ENCODE results near the gene TANK. TPM values are rescaled to one million over a fixed set of nuclear protein-coding genes. Genes with fewer than 3 reads are reported as not detected.
"Not testable (repeated sequence)": the region's sequence is repeated elsewhere in the genome, so short reads cannot be mapped to it uniquely, and the experiment has no call there.

The TANK gene
- total RNA-seq, 6 donors from 2014 or later: 41.9 to 214 (median 75.0) TPM

DNA sequence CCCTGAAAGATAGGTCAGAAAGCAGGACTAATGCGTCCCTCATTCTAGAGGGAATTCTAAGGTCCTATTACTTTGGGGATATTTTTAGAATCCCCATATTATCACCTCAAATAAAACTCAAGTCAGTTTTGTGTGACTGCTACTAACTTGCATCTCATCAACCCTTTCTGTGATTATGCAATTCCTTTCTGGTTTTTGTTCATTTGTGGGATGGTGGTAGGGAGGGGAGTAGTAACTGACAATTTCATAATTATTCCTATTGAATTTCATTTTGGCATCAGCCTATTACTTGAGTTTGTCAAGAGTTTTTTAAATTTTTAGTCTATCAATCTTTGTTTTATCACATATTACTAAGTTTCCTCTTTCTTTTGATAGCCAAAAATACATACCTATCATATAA is 28.4 kb upstream of the TANK start:
- Histone ChIP-seq H3K27me3 (no peaks in the 10 kb centered on the region), H3K27ac (no peak overlapping the region), H3K9me3 (no peaks in the 10 kb centered on the region), H3K4me1 (peaks cover 12 to 33% (median 27%) of the 10 kb centered on the region in 4 donors), H3K36me3 (no peaks in the 10 kb centered on the region), H3K4me3 (no peak overlapping the region)
- WGBS, 2 donors: 78 to 94% methylated on average over 1 of the region's 1 CpG
- ATAC-seq (ENCODE audit: low FRiP score in 2 of 2) (no peak), DNase-seq (no peak)
- TF ChIP-seq POLR2AphosphoS5 (IDR thresholded peaks at IDR 0.05) (no peak), POLR2A (IDR thresholded peaks at IDR 0.05) (no peak), EP300 (IDR thresholded peaks at IDR 0.05) (no peak)
- TF ChIP-seq, protein P1, sequence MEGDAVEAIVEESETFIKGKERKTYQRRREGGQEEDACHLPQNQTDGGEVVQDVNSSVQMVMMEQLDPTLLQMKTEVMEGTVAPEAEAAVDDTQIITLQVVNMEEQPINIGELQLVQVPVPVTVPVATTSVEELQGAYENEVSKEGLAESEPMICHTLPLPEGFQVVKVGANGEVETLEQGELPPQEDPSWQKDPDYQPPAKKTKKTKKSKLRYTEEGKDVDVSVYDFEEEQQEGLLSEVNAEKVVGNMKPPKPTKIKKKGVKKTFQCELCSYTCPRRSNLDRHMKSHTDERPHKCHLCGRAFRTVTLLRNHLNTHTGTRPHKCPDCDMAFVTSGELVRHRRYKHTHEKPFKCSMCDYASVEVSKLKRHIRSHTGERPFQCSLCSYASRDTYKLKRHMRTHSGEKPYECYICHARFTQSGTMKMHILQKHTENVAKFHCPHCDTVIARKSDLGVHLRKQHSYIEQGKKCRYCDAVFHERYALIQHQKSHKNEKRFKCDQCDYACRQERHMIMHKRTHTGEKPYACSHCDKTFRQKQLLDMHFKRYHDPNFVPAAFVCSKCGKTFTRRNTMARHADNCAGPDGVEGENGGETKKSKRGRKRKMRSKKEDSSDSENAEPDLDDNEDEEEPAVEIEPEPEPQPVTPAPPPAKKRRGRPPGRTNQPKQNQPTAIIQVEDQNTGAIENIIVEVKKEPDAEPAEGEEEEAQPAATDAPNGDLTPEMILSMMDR (IDR thresholded peaks at IDR 0.05): no peak

DNA sequence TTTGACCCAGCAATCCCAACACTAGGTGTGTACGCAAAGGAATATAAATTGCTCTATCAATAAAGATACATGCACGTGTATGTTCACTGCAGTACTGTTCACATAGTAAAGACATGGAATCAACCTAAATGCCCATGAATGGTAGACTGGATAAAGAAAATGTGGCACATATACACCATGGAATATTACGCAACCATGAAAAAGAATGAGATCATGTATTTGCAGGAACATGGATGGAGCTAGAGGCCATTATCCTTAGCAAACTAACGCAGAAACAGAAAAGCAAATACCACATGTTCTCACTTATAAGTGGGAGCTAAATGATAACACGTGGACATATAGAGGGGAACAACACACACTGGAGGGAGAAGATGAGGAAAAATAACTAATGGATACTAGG is 27.8 kb upstream of the TANK start:
- 93 to 95% methylated on average over 5 of the region's 5 CpGs for WGBS, 2 donors
- not testable (repeated sequence) for ATAC-seq (ENCODE audit: low FRiP score in 2 of 2)

DNA sequence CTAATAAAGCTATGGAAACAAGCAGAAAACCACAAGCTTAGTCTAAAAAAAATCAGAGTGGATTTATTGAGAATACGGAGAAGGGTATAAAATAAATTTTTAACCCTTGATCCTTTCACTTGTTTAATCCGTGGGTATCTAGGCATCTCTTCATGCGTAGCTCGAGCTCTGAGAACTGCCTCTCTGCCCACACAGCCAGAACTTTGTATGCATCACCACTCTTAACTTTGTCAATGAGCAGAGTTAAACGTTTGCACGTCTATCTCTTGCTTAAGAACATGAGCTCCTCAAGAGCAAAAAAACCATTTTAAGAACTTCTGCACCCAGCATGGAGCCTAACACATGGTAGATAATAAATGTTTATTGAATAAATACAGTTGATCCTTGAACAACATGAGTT is 26.9 kb upstream of the TANK start:
- no peak for ATAC-seq (ENCODE audit: low FRiP score in 2 of 2)
- no peak for DNase-seq
- no peaks in the 10 kb centered on the region for H3K27me3 ChIP-seq
- no peaks in the 10 kb centered on the region for H3K9me3 ChIP-seq
- H3K4me1 ChIP-seq: peaks cover 19 to 43% (median 34%) of the 10 kb centered on the region in 4 donors
- no peaks in the 10 kb centered on the region for H3K36me3 ChIP-seq
- H3K27ac ChIP-seq: no peak overlapping the region
- TF ChIP-seq, protein P1 (IDR thresholded peaks at IDR 0.05): no peak
- TF ChIP-seq POLR2A (IDR thresholded peaks at IDR 0.05) (no peak), EP300 (IDR thresholded peaks at IDR 0.05) (no peak), POLR2AphosphoS5 (IDR thresholded peaks at IDR 0.05) (no peak)
- WGBS, 2 donors: 85 to 86% methylated on average over 6 of the region's 6 CpGs
- no peak overlapping the region for H3K4me3 ChIP-seq

More for the DNA sequence above, 27.8 kb upstream of the TANK start:
- not testable (repeated sequence) for DNase-seq, H3K9me3 ChIP-seq, H3K36me3 ChIP-seq, H3K27me3 ChIP-seq, H3K27ac ChIP-seq, H3K4me3 ChIP-seq
- peaks cover 13 to 33% (median 30%) of the 10 kb centered on the region in 4 donors for H3K4me1 ChIP-seq

DNA sequence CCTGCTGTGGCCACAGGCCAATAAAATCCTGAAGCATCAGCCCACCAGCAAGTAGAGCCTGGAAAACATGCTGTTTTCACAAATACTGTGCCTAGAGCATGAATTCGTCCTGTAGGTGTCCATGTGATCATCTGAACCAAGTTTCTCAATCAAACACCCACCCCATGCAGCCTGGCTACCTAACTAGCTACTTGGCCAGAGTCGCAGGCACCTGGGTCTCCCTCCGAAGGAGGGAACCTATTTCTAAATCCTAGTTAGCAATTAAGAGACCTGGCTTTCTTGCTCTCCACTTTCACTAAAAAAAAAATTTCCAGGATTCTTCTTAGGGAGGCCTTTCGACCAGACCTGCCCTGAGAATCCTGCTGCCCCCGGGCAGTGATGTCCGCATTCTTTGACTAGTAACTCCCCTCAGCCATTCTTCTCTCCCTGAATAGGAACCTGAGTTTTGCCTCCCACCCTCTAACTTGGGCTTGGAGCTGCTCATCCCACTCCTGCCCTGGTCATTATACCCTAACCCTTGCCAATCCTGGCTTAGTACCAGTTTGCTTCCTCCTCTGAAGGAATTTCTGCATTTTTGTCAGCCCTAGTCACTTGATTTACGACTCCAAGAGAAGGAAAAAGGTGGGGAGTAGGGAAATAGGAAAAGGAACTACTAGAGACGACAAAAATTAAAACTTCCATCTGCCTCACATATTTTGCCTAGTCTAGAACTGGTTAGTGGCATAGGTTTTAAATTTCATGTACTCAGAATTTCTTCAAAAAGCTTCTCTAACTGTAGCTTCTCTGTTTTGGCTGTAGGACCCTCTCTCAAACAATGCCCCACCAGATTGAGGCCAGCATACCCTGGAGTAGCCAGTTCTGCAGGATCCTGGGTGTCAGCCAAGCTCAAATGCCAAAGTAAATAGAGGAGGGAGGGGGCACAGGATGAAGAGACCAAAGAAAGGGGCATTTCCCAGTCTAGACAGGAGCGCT is 25.4 kb upstream of the TANK start:
- ATAC-seq (ENCODE audit: low FRiP score in 2 of 2): peak in 1 of 2 donors; percentile 17
- H3K9me3 ChIP-seq: no peaks in the 10 kb centered on the region
- no peaks in the 10 kb centered on the region for H3K27me3 ChIP-seq
- H3K36me3 ChIP-seq: no peaks in the 10 kb centered on the region
- peak overlapping the region in 1 of 4 donors; percentile 25 for H3K4me3 ChIP-seq
- TF ChIP-seq, protein P1 (IDR thresholded peaks at IDR 0.05): no peak
- TF ChIP-seq POLR2A (IDR thresholded peaks at IDR 0.05) (no peak), EP300 (IDR thresholded peaks at IDR 0.05) (no peak), POLR2AphosphoS5 (IDR thresholded peaks at IDR 0.05) (no peak)
- peak overlapping the region; percentile 13 to 84 (median 67) for H3K27ac ChIP-seq
- H3K4me1 ChIP-seq: peaks cover 25 to 55% (median 38%) of the 10 kb centered on the region in 4 donors
- 59 to 64% methylated on average over 8 to 9 of the region's 9 CpGs for WGBS, 2 donors
- peak in 1 of 2 donors; percentile 43 for DNase-seq

DNA sequence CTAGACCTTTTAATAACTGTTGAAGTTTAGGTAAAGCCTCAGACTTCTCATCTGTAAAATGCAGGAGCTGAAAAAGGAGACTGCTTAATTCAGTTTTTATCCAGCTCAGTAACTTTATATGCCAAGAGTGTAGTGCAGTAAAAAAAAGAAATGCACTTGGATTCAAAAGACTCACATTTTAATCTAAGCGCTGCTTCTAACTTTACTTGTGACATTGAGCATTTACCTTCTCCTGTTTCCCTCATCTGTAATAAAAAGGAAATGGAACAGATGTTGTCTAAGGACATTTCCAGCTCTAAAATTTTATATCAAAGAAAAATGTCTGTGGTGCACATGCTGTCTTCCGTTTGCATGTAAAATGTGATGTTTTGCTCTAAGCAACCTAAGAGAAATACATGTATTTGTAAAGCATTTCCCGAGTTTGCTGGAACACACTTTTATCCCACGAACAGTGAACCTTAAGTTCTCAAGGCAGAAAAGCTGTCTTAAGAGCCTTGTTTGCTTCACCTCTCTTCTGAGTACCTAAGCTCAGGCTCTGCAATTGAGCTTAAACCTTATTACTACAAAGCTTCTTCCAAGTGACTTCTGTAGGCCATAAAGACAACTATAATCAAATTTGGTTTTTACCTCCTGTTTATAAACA is 24.2 kb upstream of the TANK start:
- TF ChIP-seq POLR2A (IDR thresholded peaks at IDR 0.05): no peak
- no peak for TF ChIP-seq EP300 (IDR thresholded peaks at IDR 0.05)
- TF ChIP-seq, protein P1 (IDR thresholded peaks at IDR 0.05): no peak
- no peak for TF ChIP-seq POLR2AphosphoS5 (IDR thresholded peaks at IDR 0.05)
- Histone ChIP-seq H3K27ac (peak overlapping the region; percentile 53 to 84 (median 72)), H3K36me3 (no peaks in the 10 kb centered on the region), H3K27me3 (no peaks in the 10 kb centered on the region), H3K9me3 (no peaks in the 10 kb centered on the region), H3K4me3 (peak overlapping the region in 2 of 4 donors; percentile 31 to 39), H3K4me1 (peaks cover 25 to 61% (median 41%) of the 10 kb centered on the region in 4 donors)
- DNase-seq: no peak
- ATAC-seq (ENCODE audit: low FRiP score in 2 of 2): no peak
- 23 to 29% methylated on average over 4 of the region's 4 CpGs for WGBS, 2 donors
